ENCODE results near the gene HECW1.

DNA sequence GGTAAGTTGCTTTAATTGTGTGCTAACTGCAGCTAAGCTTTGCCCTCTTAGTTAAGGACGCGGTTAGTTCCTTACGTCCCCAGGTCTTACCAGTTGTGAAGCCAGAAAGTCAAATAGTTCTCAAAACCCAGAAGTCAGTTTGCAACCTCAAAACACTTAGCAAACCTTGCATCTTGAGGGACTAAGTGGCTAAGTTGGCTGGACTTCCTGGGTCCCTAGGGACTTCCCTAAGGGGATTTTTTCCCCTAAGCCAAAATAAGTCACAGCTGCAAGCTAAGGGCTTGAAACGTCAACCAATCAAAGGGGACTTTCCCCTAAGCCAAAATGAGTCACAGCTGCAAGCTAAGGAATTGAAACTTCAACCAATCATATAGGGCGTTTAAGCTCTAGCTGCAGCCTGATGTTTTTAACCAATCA lies 36.2 kb upstream of the HECW1 start:
- TF ChIP-seq POLR2AphosphoS5 (IDR thresholded peaks at IDR 0.05; ENCODE audit: borderline replicate concordance, low read depth, low read length) (no peak), EZH2 (IDR thresholded peaks at IDR 0.05) (no peak)

All from SK-N-MC (cell line).